ENCODE results near the gene ZNF683. TPM values are rescaled to one million over a fixed set of nuclear protein-coding genes. Genes with fewer than 3 reads are reported as not detected.

Gene ZNF683
- total RNA-seq, 1 donor from 2014 or later = 1.2 TPM

DNA sequence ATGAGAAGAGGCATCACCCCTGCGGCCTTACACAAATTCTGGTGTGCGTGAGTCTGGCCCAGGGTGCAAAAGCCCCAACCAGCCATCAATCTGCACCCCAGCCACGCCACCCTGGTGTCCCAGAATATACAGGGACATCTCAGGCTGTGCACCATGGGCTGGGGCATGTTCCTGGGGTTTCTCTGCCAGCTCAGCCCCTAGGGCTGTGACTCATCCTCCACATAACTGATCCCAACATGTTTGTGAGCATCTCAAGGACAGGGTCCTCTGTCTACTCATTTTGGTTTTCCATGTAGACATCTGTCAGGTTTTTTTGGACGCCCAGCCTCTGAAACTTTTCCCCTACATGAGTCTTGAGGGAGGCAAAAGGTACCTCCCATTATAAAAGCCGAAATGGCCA lies 511 bp downstream of the ZNF683 start:
- Histone ChIP-seq H3K27me3 (ENCODE audit: low read depth) (peaks cover 4% of the 10 kb centered on the region), H3K9me3 (no peaks in the 10 kb centered on the region), H3K4me3 (no peak overlapping the region), H3K36me3 (no peaks in the 10 kb centered on the region), H3K27ac (no peak overlapping the region), H3K4me1 (no peaks in the 10 kb centered on the region)
- no peak for DNase-seq
- intact Hi-C loops (cut with DNase I) = no loop called here
- no peak for ATAC-seq
- TF ChIP-seq CTCF (IDR thresholded peaks at IDR 0.05) = no peak

DNA sequence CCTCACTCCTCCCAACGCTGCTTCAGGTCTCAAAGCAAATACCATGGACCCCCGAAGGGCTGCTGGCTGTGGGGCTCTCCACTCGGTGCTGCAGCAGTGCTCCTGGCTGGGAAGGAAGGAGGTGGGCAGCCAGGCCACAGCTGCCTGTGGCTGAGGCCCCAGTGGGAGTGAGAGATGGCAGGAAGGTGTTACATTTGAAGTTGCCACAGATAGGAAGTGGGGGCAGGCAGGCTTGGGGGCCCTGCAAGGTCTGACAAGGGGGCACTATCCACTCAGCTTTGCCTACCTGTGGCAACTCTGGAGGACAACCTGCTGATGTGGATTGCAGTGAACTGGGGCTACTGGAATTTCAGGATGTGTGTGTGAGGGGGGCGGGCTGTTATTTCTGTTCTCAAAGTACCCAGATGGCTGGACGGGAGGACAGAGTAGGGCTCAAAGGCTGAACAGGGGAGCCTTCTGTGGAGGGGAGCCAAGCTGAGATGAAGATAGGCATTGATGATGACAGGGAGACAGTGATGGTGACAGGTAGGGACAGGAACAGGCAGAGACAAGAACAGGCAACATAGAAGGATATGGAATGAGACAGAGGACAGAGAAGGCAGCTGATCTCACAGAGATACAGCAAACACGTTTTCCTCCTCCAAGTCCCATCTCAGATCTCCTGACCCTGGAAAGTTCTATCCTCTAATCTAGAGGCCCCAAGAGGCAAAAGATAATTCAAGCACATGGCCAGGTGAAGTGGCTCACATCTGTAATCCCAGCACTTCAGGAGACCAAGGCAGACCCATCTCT lies 1.8 kb downstream of the ZNF683 start:
- no peak overlapping the region for H3K4me3 ChIP-seq

DNA sequence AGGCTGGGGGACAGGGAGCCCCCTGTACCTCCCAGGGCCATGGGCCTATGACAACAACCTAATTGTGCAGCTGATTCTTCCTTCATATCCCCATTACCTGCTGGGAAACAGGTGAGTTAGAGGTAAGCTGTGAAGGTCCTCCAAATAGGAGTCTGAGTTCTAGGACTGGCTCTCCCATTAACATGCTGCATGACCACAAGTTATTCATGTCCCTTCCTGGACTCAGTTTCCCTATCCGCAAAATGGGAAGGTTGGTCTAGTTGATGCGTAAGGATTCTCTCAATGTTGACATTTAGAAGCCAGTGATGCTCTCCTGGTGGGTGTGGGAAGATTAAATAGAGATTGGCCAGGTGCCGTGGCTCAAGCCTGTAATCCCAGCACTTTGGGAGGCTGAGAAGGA lies 4.1 kb downstream of the ZNF683 start:
- H3K36me3 ChIP-seq = no peaks in the 10 kb centered on the region
- H3K9me3 ChIP-seq = no peaks in the 10 kb centered on the region
- H3K27me3 ChIP-seq (ENCODE audit: low read depth) = peaks cover 22% of the 10 kb centered on the region
- no peak for ATAC-seq
- TF ChIP-seq CTCF (IDR thresholded peaks at IDR 0.05) = no peak
- peaks cover 7% of the 10 kb centered on the region for H3K4me1 ChIP-seq
- H3K27ac ChIP-seq = no peak overlapping the region
- intact Hi-C loops (cut with DNase I) = no loop called here
- H3K4me3 ChIP-seq = no peak overlapping the region
- no peak for DNase-seq

More for the DNA sequence above, 1.8 kb downstream of the ZNF683 start:
- Histone ChIP-seq H3K4me1 (no peaks in the 10 kb centered on the region), H3K27ac (no peak overlapping the region), H3K36me3 (no peaks in the 10 kb centered on the region), H3K9me3 (no peaks in the 10 kb centered on the region), H3K27me3 (ENCODE audit: low read depth) (peaks cover 4% of the 10 kb centered on the region)
- DNase-seq (no peak), ATAC-seq (no peak)
- intact Hi-C loops (cut with DNase I) = no loop called here
- TF ChIP-seq CTCF (IDR thresholded peaks at IDR 0.05) = no peak

GRCh38 chr1:26368006-26368405 lies 4.5 kb downstream of the ZNF683 start:
- peaks cover 7% of the 10 kb centered on the region for H3K4me1 ChIP-seq
- H3K27ac ChIP-seq = no peak overlapping the region
- H3K9me3 ChIP-seq = no peaks in the 10 kb centered on the region
- H3K36me3 ChIP-seq = no peaks in the 10 kb centered on the region
- peaks cover 22% of the 10 kb centered on the region for H3K27me3 ChIP-seq (ENCODE audit: low read depth)
- H3K4me3 ChIP-seq = no peak overlapping the region
- no peak for TF ChIP-seq CTCF (IDR thresholded peaks at IDR 0.05)
- no peak for ATAC-seq
- intact Hi-C loops (cut with DNase I) = no loop called here
- no peak for DNase-seq

GRCh38 chr1:26367441-26367840 lies 5.1 kb downstream of the ZNF683 start:
- ATAC-seq = no peak
- peaks cover 26% of the 10 kb centered on the region for H3K27me3 ChIP-seq (ENCODE audit: low read depth)

More at GRCh38 chr1:26367441-26367840, 5.1 kb downstream of the ZNF683 start:
- no peak overlapping the region for H3K4me3 ChIP-seq
- intact Hi-C loops (cut with DNase I) = no loop called here
- TF ChIP-seq CTCF (IDR thresholded peaks at IDR 0.05) = no peak
- peaks cover 7% of the 10 kb centered on the region for H3K4me1 ChIP-seq
- no peaks in the 10 kb centered on the region for H3K36me3 ChIP-seq
- H3K9me3 ChIP-seq = no peaks in the 10 kb centered on the region
- DNase-seq = no peak
- H3K27ac ChIP-seq = no peak overlapping the region

Measured in lower lobe of right lung (tissue), 2 donors.